ENCODE data around the gene KCTD14. TPM values are rescaled to one million over a fixed set of nuclear protein-coding genes. Genes with fewer than 3 reads are reported as not detected.
A peak's percentile ranks its signal among the peaks of the same experiment; 100 is the strongest.
"Not testable (repeated sequence)": the region's sequence is repeated elsewhere in the genome, so short reads cannot be mapped to it uniquely, and the experiment has no call there.

KCTD14 gene
- total RNA-seq, 2 donors from 2014 or later: 0.81 to 5.6 TPM

DNA sequence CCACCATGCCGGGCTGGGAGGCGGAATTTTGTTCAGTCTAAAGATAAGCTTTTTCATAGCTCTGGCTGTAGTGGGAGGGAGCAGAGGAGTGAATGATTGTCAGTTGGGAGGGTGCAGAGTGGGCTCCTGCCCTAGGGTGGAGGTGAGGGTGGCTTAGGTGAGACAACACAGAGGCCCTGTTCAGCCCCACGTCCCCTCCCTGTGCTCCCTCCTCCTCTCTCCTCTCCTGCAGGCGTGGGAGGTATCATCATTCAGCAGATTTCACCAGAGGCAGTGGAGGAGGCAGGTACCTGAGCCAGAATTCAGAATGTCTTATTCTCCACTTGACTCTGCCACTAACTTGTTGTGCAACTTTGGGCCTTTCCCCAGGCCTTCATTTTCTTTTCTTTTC is 38.8 kb upstream of the KCTD14 start:
- DNase-seq (ENCODE audit: low spot score) (no peak), ATAC-seq (ENCODE audit: insufficient number of reproducible peaks, low FRiP score, low read depth) (no peak)
- Histone ChIP-seq H3K9me3 (no peaks in the 10 kb centered on the region), H3K27ac (peak overlapping the region in 1 of 2 donors; percentile 66), H3K27me3 (replicated peaks; ENCODE audit: insufficient read depth) (no peaks in the 10 kb centered on the region), H3K36me3 (no peaks in the 10 kb centered on the region), H3K4me1 (ENCODE audit: control insufficient read depth in 1 of 2, low read depth in 2 of 2) (peaks cover 9 to 31% of the 10 kb centered on the region in 2 donors), H3K4me3 (no peak overlapping the region)
- TF ChIP-seq, protein P1, sequence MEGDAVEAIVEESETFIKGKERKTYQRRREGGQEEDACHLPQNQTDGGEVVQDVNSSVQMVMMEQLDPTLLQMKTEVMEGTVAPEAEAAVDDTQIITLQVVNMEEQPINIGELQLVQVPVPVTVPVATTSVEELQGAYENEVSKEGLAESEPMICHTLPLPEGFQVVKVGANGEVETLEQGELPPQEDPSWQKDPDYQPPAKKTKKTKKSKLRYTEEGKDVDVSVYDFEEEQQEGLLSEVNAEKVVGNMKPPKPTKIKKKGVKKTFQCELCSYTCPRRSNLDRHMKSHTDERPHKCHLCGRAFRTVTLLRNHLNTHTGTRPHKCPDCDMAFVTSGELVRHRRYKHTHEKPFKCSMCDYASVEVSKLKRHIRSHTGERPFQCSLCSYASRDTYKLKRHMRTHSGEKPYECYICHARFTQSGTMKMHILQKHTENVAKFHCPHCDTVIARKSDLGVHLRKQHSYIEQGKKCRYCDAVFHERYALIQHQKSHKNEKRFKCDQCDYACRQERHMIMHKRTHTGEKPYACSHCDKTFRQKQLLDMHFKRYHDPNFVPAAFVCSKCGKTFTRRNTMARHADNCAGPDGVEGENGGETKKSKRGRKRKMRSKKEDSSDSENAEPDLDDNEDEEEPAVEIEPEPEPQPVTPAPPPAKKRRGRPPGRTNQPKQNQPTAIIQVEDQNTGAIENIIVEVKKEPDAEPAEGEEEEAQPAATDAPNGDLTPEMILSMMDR (IDR thresholded peaks at IDR 0.05): no peak

DNA sequence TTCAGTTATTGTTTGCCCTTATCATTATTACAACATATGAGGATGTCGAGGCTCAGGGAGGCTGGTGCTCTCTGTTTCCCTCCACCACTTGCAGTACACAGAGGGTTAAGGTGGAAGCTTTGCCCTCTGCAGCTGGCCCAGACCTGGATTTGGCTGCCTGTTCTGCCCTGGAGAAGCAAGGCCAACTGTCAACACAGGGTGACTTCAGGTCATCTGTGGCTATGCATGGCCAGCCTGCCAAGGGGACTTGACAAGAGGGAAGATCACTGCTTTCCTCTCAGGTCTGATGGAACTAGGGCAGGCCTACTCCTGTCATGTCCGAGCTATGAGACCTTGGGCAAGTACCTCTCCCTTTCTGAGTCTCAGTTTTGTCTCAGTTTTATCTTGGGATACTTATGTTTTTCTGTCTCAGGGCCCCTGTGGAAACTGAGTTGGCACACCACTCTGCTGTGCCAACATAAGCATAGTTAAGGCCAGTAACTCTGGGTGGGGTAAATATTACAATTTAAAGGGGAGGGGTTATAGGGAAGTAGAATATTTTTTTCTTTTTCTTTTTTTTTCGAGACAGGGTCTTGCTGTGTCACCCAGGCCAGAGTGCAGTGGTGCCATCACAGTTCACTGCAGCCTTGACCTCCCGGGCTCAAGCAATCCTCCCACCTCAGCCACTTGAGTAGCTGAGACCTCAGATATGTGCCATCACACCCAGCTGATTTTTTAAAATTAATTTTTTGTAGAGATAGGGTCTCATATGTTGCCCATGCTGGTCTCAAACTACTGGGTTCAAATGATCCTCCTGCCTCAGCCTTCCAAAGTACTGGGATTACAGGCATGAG is 38.2 kb upstream of the KCTD14 start:
- TF ChIP-seq, protein P1 (IDR thresholded peaks at IDR 0.05): no peak
- no peak overlapping the region for H3K4me3 ChIP-seq
- no peaks in the 10 kb centered on the region for H3K36me3 ChIP-seq
- peaks cover 9 to 31% of the 10 kb centered on the region in 2 donors for H3K4me1 ChIP-seq (ENCODE audit: control insufficient read depth in 1 of 2, low read depth in 2 of 2)
- no peak for DNase-seq (ENCODE audit: low spot score)
- H3K27ac ChIP-seq: peak overlapping the region; percentile 20 to 66
- ATAC-seq (ENCODE audit: insufficient number of reproducible peaks, low FRiP score, low read depth): peak; percentile 53
- H3K9me3 ChIP-seq: no peaks in the 10 kb centered on the region
- no peaks in the 10 kb centered on the region for H3K27me3 ChIP-seq (replicated peaks; ENCODE audit: insufficient read depth)

DNA sequence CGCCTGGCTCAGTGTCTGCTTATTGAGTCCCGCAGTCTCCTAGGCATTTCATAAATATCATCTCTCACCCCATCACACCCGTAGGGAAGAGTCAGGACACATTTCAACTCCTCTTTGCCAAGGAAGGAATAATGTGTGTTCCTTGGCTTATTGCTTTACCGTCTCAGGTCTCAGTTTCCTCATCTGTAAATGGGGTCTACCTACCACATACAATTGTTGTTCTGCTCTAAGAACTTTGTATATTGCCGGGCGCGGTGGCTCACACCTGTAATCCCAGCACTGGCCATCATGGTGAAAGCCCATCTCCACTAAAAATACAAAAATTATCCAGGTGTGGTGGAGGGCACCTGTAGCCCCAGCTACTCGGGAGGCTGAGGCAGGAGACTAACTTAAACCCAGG is 37.5 kb upstream of the KCTD14 start:
- no peaks in the 10 kb centered on the region for H3K27me3 ChIP-seq (replicated peaks; ENCODE audit: insufficient read depth)
- H3K36me3 ChIP-seq: no peaks in the 10 kb centered on the region
- no peak overlapping the region for H3K4me3 ChIP-seq
- TF ChIP-seq, protein P1 (IDR thresholded peaks at IDR 0.05): no peak
- peak overlapping the region in 1 of 2 donors; percentile 17 for H3K27ac ChIP-seq
- peaks cover 9 to 31% of the 10 kb centered on the region in 2 donors for H3K4me1 ChIP-seq (ENCODE audit: control insufficient read depth in 1 of 2, low read depth in 2 of 2)
- DNase-seq (ENCODE audit: low spot score) (no peak), ATAC-seq (ENCODE audit: insufficient number of reproducible peaks, low FRiP score, low read depth) (peak; percentile 17)
- H3K9me3 ChIP-seq: no peaks in the 10 kb centered on the region

DNA sequence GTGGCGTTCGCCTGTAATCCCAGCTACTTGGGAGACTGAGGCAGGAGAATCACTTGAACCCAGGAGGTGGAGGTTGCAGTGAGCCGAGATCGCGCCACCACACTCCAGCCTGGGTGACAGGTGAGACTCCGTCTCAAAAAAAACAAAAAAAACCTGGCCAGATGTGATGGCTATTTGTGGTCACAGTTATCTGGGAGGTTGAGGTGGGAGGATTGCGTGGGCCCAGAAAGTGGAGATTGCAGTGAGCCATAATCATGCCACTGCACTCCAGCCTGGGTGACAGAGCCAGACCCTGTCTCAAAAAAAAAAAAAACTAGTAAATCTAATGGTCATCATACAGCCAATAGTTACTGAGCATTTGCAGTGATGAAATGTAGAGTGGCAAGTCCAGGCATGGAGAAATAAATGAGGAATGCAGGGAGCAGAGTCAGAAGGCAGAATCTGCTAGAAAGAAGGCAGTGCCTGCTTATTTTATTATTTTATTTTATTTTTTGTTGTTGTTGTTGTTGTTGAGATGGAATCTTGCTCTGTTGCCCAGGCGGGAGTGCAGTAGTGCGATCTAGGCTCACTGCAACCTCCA is 36.8 kb upstream of the KCTD14 start:
- ATAC-seq (ENCODE audit: insufficient number of reproducible peaks, low FRiP score, low read depth); H3K27me3 ChIP-seq (replicated peaks; ENCODE audit: insufficient read depth); H3K4me3 ChIP-seq; H3K27ac ChIP-seq; DNase-seq (ENCODE audit: low spot score); H3K9me3 ChIP-seq; H3K36me3 ChIP-seq: not testable (repeated sequence)
- H3K4me1 ChIP-seq (ENCODE audit: control insufficient read depth in 1 of 2, low read depth in 2 of 2): peaks cover 9 to 31% of the 10 kb centered on the region in 2 donors

DNA sequence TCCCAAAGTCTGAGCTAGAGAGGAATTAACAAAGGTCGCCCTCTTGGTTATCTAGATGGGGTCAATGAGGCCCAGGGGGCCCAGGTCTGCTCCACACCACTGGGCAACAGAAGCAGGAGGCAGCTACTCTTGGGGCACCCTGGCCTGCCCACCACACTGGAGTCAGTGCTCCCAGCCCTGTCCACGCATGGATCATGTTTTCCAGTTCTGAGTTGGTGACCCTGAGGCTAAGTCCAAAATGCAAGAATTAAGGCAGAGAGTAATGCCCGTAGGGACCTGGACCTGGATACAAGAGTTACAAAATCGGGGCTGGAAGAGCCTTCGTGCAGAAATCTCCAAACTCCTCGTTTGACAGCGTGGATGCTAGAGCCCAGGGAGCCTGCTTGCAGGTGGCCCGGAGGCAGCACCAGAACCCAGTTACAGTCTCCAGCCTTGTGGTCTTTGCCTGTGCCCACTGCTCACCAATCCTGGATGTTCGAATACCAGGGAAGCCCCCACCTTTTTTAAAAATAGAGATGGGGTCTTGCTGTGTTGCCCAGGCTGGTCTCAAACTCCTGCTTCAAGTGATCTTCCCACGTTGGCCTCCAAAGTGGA is 34.5 kb upstream of the KCTD14 start:
- TF ChIP-seq, protein P1 (IDR thresholded peaks at IDR 0.05): no peak
- DNase-seq (ENCODE audit: low spot score) (no peak), ATAC-seq (ENCODE audit: insufficient number of reproducible peaks, low FRiP score, low read depth) (no peak)
- Histone ChIP-seq H3K4me1 (ENCODE audit: control insufficient read depth in 1 of 2, low read depth in 2 of 2) (peaks cover 9 to 23% of the 10 kb centered on the region in 2 donors), H3K4me3 (no peak overlapping the region), H3K27ac (no peak overlapping the region), H3K27me3 (replicated peaks; ENCODE audit: insufficient read depth) (no peaks in the 10 kb centered on the region), H3K36me3 (no peaks in the 10 kb centered on the region), H3K9me3 (no peaks in the 10 kb centered on the region)
